Measurements from ENCODE around the gene KRTAP10-2. TPM values are rescaled to one million over a fixed set of nuclear protein-coding genes. Genes with fewer than 3 reads are reported as not detected.

KRTAP10-2 gene
- total RNA-seq, 1 experiment from 2014 or later: not detected

GRCh38 chr21:44523567-44524413, 27.5 kb downstream of the KRTAP10-2 start:
- H3K27me3 ChIP-seq (ENCODE audit: low read length): no peaks in the 10 kb centered on the region
- no peak overlapping the region for H3K4me2 ChIP-seq (ENCODE audit: low read depth, low read length, poor library complexity, severe bottlenecking)

GRCh38 chr21:44522753-44523204, 28.5 kb downstream of the KRTAP10-2 start:
- Histone ChIP-seq H3K36me3 (ENCODE audit: insufficient read depth, low read length) (no peaks in the 10 kb centered on the region), H3K4me3 (ENCODE audit: low read length) (no peak overlapping the region), H2AFZ (ENCODE audit: low read length) (no peak overlapping the region), H3K27ac (ENCODE audit: low read length) (no peak overlapping the region), H3K27me3 (ENCODE audit: low read length) (no peaks in the 10 kb centered on the region), H3K4me1 (ENCODE audit: low read length) (no peaks in the 10 kb centered on the region), H3K4me2 (ENCODE audit: low read depth, low read length, poor library complexity, severe bottlenecking) (no peak overlapping the region), H3K9me3 (ENCODE audit: low read length) (peaks cover 12% of the 10 kb centered on the region), H3K9me2 (replicated peaks; ENCODE audit: insufficient read depth, low read length) (no peaks in the 10 kb centered on the region), H3K9ac (ENCODE audit: low read length) (no peak overlapping the region), H3K79me2 (ENCODE audit: low read length) (no peaks in the 10 kb centered on the region), H4K20me1 (ENCODE audit: insufficient read depth, low read depth, low read length) (no peaks in the 10 kb centered on the region)
- DNase-seq: no peak

More at GRCh38 chr21:44523567-44524413, 27.5 kb downstream of the KRTAP10-2 start:
- Histone ChIP-seq H3K36me3 (ENCODE audit: insufficient read depth, low read length) (no peaks in the 10 kb centered on the region), H3K79me2 (ENCODE audit: low read length) (no peaks in the 10 kb centered on the region), H3K9me2 (replicated peaks; ENCODE audit: insufficient read depth, low read length) (no peaks in the 10 kb centered on the region), H4K20me1 (ENCODE audit: insufficient read depth, low read depth, low read length) (no peaks in the 10 kb centered on the region), H3K9me3 (ENCODE audit: low read length) (peaks cover 12% of the 10 kb centered on the region), H3K4me3 (ENCODE audit: low read length) (no peak overlapping the region), H3K9ac (ENCODE audit: low read length) (no peak overlapping the region), H3K27ac (ENCODE audit: low read length) (no peak overlapping the region), H3K4me1 (ENCODE audit: low read length) (no peaks in the 10 kb centered on the region), H2AFZ (ENCODE audit: low read length) (no peak overlapping the region)
- no peak for DNase-seq

- Histone ChIP-seq H3K79me2 (ENCODE audit: low read length) (no peaks in the 10 kb centered on the region), H3K9ac (ENCODE audit: low read length) (no peak overlapping the region), H3K4me3 (ENCODE audit: low read length) (no peak overlapping the region), H3K27me3 (ENCODE audit: low read length) (no peaks in the 10 kb centered on the region), H3K27ac (ENCODE audit: low read length) (no peak overlapping the region), H3K9me3 (ENCODE audit: low read length) (peaks cover 12% of the 10 kb centered on the region), H4K20me1 (ENCODE audit: insufficient read depth, low read depth, low read length) (no peaks in the 10 kb centered on the region), H2AFZ (ENCODE audit: low read length) (no peak overlapping the region), H3K36me3 (ENCODE audit: insufficient read depth, low read length) (no peaks in the 10 kb centered on the region), H3K9me2 (replicated peaks; ENCODE audit: insufficient read depth, low read length) (no peaks in the 10 kb centered on the region), H3K4me2 (ENCODE audit: low read depth, low read length, poor library complexity, severe bottlenecking) (no peak overlapping the region), H3K4me1 (ENCODE audit: low read length) (no peaks in the 10 kb centered on the region)
- no peak for DNase-seq
Observed at GRCh38 chr21:44521928-44522752, 29.2 kb downstream of the KRTAP10-2 start.

GRCh38 chr21:44521301-44521927, 29.9 kb downstream of the KRTAP10-2 start:
- Histone ChIP-seq H3K36me3 (ENCODE audit: insufficient read depth, low read length) (no peaks in the 10 kb centered on the region), H3K4me3 (ENCODE audit: low read length) (no peak overlapping the region), H3K9ac (ENCODE audit: low read length) (no peak overlapping the region), H3K9me3 (ENCODE audit: low read length) (peaks cover 12% of the 10 kb centered on the region), H3K79me2 (ENCODE audit: low read length) (no peaks in the 10 kb centered on the region), H3K9me2 (replicated peaks; ENCODE audit: insufficient read depth, low read length) (no peaks in the 10 kb centered on the region), H4K20me1 (ENCODE audit: insufficient read depth, low read depth, low read length) (no peaks in the 10 kb centered on the region), H3K27me3 (ENCODE audit: low read length) (no peaks in the 10 kb centered on the region), H3K4me1 (ENCODE audit: low read length) (no peaks in the 10 kb centered on the region), H3K4me2 (ENCODE audit: low read depth, low read length, poor library complexity, severe bottlenecking) (no peak overlapping the region), H3K27ac (ENCODE audit: low read length) (no peak overlapping the region), H2AFZ (ENCODE audit: low read length) (no peak overlapping the region)
- no peak for DNase-seq

- Histone ChIP-seq H2AFZ (ENCODE audit: low read length) (no peak overlapping the region), H3K4me2 (ENCODE audit: low read depth, low read length, poor library complexity, severe bottlenecking) (no peak overlapping the region), H3K9ac (ENCODE audit: low read length) (no peak overlapping the region), H3K4me1 (ENCODE audit: low read length) (no peaks in the 10 kb centered on the region), H3K36me3 (ENCODE audit: insufficient read depth, low read length) (no peaks in the 10 kb centered on the region), H3K9me2 (replicated peaks; ENCODE audit: insufficient read depth, low read length) (no peaks in the 10 kb centered on the region), H3K9me3 (ENCODE audit: low read length) (peaks cover 12% of the 10 kb centered on the region), H4K20me1 (ENCODE audit: insufficient read depth, low read depth, low read length) (no peaks in the 10 kb centered on the region), H3K79me2 (ENCODE audit: low read length) (no peaks in the 10 kb centered on the region), H3K27ac (ENCODE audit: low read length) (no peak overlapping the region), H3K4me3 (ENCODE audit: low read length) (no peak overlapping the region), H3K27me3 (ENCODE audit: low read length) (no peaks in the 10 kb centered on the region)
- no peak for DNase-seq
Observed at GRCh38 chr21:44520326-44521300, 30.7 kb downstream of the KRTAP10-2 start.

GRCh38 chr21:44519346-44520325, 31.7 kb downstream of the KRTAP10-2 start:
- Histone ChIP-seq H3K9me2 (replicated peaks; ENCODE audit: insufficient read depth, low read length) (no peaks in the 10 kb centered on the region), H3K9me3 (ENCODE audit: low read length) (peaks cover 8% of the 10 kb centered on the region), H3K4me2 (ENCODE audit: low read depth, low read length, poor library complexity, severe bottlenecking) (no peak overlapping the region), H3K79me2 (ENCODE audit: low read length) (no peaks in the 10 kb centered on the region), H2AFZ (ENCODE audit: low read length) (no peak overlapping the region), H3K4me1 (ENCODE audit: low read length) (no peaks in the 10 kb centered on the region), H3K27me3 (ENCODE audit: low read length) (no peaks in the 10 kb centered on the region), H3K36me3 (ENCODE audit: insufficient read depth, low read length) (no peaks in the 10 kb centered on the region), H3K27ac (ENCODE audit: low read length) (no peak overlapping the region), H3K4me3 (ENCODE audit: low read length) (no peak overlapping the region), H3K9ac (ENCODE audit: low read length) (no peak overlapping the region), H4K20me1 (ENCODE audit: insufficient read depth, low read depth, low read length) (no peaks in the 10 kb centered on the region)
- DNase-seq: no peak

- no peak overlapping the region for H3K9ac ChIP-seq (ENCODE audit: low read length)
- H3K27ac ChIP-seq (ENCODE audit: low read length): no peak overlapping the region
- H3K79me2 ChIP-seq (ENCODE audit: low read length): no peaks in the 10 kb centered on the region
- H3K27me3 ChIP-seq (ENCODE audit: low read length): no peaks in the 10 kb centered on the region
- H3K4me1 ChIP-seq (ENCODE audit: low read length): no peaks in the 10 kb centered on the region
- H3K4me3 ChIP-seq (ENCODE audit: low read length): no peak overlapping the region
- no peak overlapping the region for H3K4me2 ChIP-seq (ENCODE audit: low read depth, low read length, poor library complexity, severe bottlenecking)
- DNase-seq: no peak
- H3K9me3 ChIP-seq (ENCODE audit: low read length): peaks cover 3% of the 10 kb centered on the region
- no peaks in the 10 kb centered on the region for H3K9me2 ChIP-seq (replicated peaks; ENCODE audit: insufficient read depth, low read length)
- H4K20me1 ChIP-seq (ENCODE audit: insufficient read depth, low read depth, low read length): no peaks in the 10 kb centered on the region
- H2AFZ ChIP-seq (ENCODE audit: low read length): no peak overlapping the region
- no peaks in the 10 kb centered on the region for H3K36me3 ChIP-seq (ENCODE audit: insufficient read depth, low read length)
Observed at GRCh38 chr21:44518686-44519085, 32.6 kb downstream of the KRTAP10-2 start.

All from Karpas-422 (cell line).